ENCODE measurements around the gene TMEM51.
A peak's percentile ranks its signal among the peaks of the same experiment; 100 is the strongest.

The TMEM51 gene

DNA sequence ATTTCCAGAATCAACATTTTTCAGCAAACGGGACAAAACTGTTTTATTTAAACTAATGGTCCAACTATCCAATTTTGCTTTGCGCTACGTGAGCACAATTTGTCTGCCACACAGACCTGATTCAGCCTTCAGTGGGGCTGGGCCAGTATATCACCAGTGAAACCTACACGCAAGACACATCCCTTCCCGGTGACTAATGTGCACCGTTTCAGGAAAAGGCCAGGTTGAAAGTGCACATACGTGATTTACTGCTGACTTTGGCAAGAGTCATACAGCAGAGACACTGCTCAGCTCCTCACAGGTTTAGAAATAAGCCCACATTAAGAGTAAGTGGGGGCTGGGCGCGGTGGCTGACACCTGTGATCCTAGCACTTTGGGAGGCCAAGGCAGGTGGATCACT, 5.1 kb upstream of the TMEM51 start:
- H3K9me3 ChIP-seq (ENCODE audit: insufficient read depth, low read depth, low read length), result no peaks in the 10 kb centered on the region
- H3K9ac ChIP-seq (ENCODE audit: low read depth, low read length), result no peak overlapping the region
- no peak overlapping the region for H3K4me3 ChIP-seq (ENCODE audit: low read length)
- H3K27ac ChIP-seq (ENCODE audit: low read length), result no peak overlapping the region
- no peaks in the 10 kb centered on the region for H3K36me3 ChIP-seq (ENCODE audit: insufficient read depth, low read depth, low read length)
- peaks cover 35% of the 10 kb centered on the region for H3K27me3 ChIP-seq (ENCODE audit: insufficient read depth, low read length)
- H3K4me1 ChIP-seq (ENCODE audit: insufficient read depth, low read length), result no peaks in the 10 kb centered on the region; the same call in 1 of the 2 replicates

DNA sequence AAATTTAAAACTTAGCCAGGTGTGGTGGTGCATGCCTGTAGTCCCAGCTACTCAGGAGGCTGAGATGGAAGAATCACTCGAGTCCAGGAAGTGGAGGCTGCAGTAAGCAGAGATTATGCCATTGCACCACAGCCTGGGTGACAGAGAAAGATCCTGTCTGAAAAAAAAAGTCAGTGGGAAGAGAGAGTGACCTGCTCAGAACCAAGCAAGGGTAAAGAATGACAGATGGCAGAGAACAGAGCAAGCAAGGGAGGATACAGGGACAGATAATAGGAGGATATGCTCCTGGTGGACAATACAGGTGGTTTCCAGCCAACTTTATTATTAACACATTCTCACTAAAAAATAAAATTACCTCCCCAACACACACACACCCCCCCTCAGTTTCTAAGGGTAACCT, 4.6 kb upstream of the TMEM51 start:
- H3K9me3 ChIP-seq (ENCODE audit: insufficient read depth, low read depth, low read length), result no peaks in the 10 kb centered on the region
- no peaks in the 10 kb centered on the region for H3K36me3 ChIP-seq (ENCODE audit: insufficient read depth, low read depth, low read length)
- no peak overlapping the region for H3K9ac ChIP-seq (ENCODE audit: low read depth, low read length)
- H3K27me3 ChIP-seq (ENCODE audit: insufficient read depth, low read length), result peaks cover 36% of the 10 kb centered on the region
- H3K27ac ChIP-seq (ENCODE audit: low read length), result no peak overlapping the region
- no peaks in the 10 kb centered on the region; the same call in 1 of the 2 replicates for H3K4me1 ChIP-seq (ENCODE audit: insufficient read depth, low read length)
- no peak overlapping the region for H3K4me3 ChIP-seq (ENCODE audit: low read length)

GRCh38 chr1:15150376-15150775, 3.2 kb upstream of the TMEM51 start:
- no peaks in the 10 kb centered on the region for H3K36me3 ChIP-seq (ENCODE audit: insufficient read depth, low read depth, low read length)
- no peak overlapping the region for H3K9ac ChIP-seq (ENCODE audit: low read depth, low read length)
- no peak overlapping the region for H3K4me3 ChIP-seq (ENCODE audit: low read length)
- peaks cover 2% of the 10 kb centered on the region; the same call in 1 of the 2 replicates for H3K4me1 ChIP-seq (ENCODE audit: insufficient read depth, low read length)
- H3K27me3 ChIP-seq (ENCODE audit: insufficient read depth, low read length), result peaks cover 49% of the 10 kb centered on the region
- no peak overlapping the region for H3K27ac ChIP-seq (ENCODE audit: low read length)
- no peaks in the 10 kb centered on the region for H3K9me3 ChIP-seq (ENCODE audit: insufficient read depth, low read depth, low read length)

DNA sequence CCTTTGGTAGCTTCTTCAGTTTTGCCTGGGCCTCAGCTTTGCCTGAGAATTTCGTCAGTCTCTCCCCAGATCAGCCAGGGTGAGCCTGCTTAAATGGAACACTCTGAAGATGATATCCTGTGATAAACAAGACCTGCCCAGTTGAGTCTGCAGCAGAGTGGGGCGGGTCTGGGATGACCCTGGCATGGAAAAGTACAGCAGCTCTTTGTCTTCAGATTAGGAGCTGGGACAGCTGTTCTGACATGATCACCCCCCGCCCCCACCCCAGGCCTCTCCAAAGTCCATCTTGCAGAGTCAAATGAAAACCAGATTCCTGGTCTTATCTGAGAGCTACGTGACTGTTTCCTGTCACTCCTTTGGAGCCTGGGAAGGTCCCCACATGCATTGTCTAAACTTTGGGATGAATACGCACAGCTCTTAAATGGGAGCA, 2.2 kb upstream of the TMEM51 start:
- Histone ChIP-seq H3K27ac (ENCODE audit: low read length) (no peak overlapping the region), H3K9ac (ENCODE audit: low read depth, low read length) (no peak overlapping the region), H3K4me3 (ENCODE audit: low read length) (no peak overlapping the region), H3K9me3 (ENCODE audit: insufficient read depth, low read depth, low read length) (no peaks in the 10 kb centered on the region), H3K36me3 (ENCODE audit: insufficient read depth, low read depth, low read length) (no peaks in the 10 kb centered on the region), H3K4me1 (ENCODE audit: insufficient read depth, low read length) (peaks cover 2% of the 10 kb centered on the region; the same call in 1 of the 2 replicates), H3K27me3 (ENCODE audit: insufficient read depth, low read length) (peaks cover 53% of the 10 kb centered on the region)

DNA sequence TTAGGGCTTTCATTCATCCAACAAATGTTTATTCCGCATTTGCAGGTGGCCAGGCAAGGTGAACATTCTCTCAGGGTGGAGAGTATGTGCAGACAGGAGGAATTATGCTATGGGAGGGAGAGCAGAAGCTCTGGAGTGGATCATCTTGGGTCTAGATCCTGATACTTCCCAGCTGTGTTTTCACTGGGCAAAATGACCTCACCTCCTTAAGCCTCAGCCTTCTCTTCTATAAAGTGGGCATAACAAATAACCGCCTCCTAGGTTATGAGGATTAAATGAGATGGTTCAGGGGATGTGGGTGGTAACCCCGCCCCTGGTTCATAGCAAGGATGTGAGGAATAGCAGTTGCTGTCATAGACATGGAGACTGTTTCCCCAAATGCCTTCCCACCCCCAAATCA, 1.7 kb upstream of the TMEM51 start:
- Histone ChIP-seq H3K4me3 (ENCODE audit: low read length) (peak overlapping the region; percentile 82), H3K9me3 (ENCODE audit: insufficient read depth, low read depth, low read length) (no peaks in the 10 kb centered on the region), H3K9ac (ENCODE audit: low read depth, low read length) (no peak overlapping the region), H3K36me3 (ENCODE audit: insufficient read depth, low read depth, low read length) (no peaks in the 10 kb centered on the region), H3K4me1 (ENCODE audit: insufficient read depth, low read length) (peaks cover 2% of the 10 kb centered on the region; the same call in 1 of the 2 replicates), H3K27me3 (ENCODE audit: insufficient read depth, low read length) (peaks cover 53% of the 10 kb centered on the region), H3K27ac (ENCODE audit: low read length) (no peak overlapping the region)

- H3K4me1 ChIP-seq (ENCODE audit: insufficient read depth, low read length), result peaks cover 2% of the 10 kb centered on the region; the same call in 1 of the 2 replicates
- peak overlapping the region; percentile 63; the same call in 1 of the 2 replicates for H3K9ac ChIP-seq (ENCODE audit: low read depth, low read length)
- H3K27me3 ChIP-seq (ENCODE audit: insufficient read depth, low read length), result peaks cover 53% of the 10 kb centered on the region
- H3K9me3 ChIP-seq (ENCODE audit: insufficient read depth, low read depth, low read length), result no peaks in the 10 kb centered on the region
- no peak overlapping the region for H3K27ac ChIP-seq (ENCODE audit: low read length)
- no peaks in the 10 kb centered on the region for H3K36me3 ChIP-seq (ENCODE audit: insufficient read depth, low read depth, low read length)
- H3K4me3 ChIP-seq (ENCODE audit: low read length), result peak overlapping the region; percentile 82
Measured at GRCh38 chr1:15152318-15153183, 996 bp upstream of the TMEM51 start.

DNA sequence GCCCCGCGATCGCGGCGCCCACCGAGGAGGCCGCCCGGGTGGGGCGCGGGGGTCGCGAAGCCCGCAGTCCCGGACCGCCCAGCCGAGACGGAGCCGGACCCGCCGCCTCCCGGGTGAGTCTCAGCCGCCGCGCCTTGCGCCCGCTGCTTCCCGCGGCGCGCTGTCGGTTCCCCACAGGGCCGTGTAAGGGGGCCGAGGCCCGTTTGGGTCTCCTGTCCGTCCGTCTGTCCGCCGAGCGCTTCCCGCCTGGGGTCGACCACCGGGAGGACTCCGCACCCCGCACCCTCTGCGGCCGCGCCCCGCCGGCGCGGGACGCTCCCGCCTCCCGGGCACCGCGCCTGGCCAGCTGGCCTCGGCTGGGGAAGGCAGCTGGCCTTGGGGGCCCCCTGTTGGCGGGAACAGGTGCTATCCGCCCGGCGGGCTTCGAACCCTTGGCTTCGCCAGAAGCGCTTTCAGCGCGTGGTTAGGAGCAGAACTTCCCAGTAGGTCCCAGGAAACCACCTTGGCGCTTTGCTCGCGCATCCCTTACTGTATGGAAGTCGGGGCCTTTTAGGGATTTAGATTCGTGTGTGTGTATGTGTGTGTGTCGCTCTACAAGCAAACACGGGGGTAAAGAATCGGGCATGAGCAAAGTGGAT, 414 bp downstream of the TMEM51 start:
- H3K27ac ChIP-seq (ENCODE audit: low read length), result no peak overlapping the region
- H3K4me1 ChIP-seq (ENCODE audit: insufficient read depth, low read length), result peaks cover 2% of the 10 kb centered on the region; the same call in 1 of the 2 replicates
- no peaks in the 10 kb centered on the region for H3K9me3 ChIP-seq (ENCODE audit: insufficient read depth, low read depth, low read length)
- H3K27me3 ChIP-seq (ENCODE audit: insufficient read depth, low read length), result peaks cover 53% of the 10 kb centered on the region
- peak overlapping the region; percentile 60; the same call in 1 of the 2 replicates for H3K9ac ChIP-seq (ENCODE audit: low read depth, low read length)
- no peaks in the 10 kb centered on the region for H3K36me3 ChIP-seq (ENCODE audit: insufficient read depth, low read depth, low read length)
- H3K4me3 ChIP-seq (ENCODE audit: low read length), result peak overlapping the region; percentile 82

GRCh38 chr1:15154480-15155036, 1.0 kb downstream of the TMEM51 start:
- no peak overlapping the region for H3K27ac ChIP-seq (ENCODE audit: low read length)

GRCh38 chr1:15155191-15155590, 1.6 kb downstream of the TMEM51 start:
- no peaks in the 10 kb centered on the region for H3K9me3 ChIP-seq (ENCODE audit: insufficient read depth, low read depth, low read length)
- no peaks in the 10 kb centered on the region for H3K36me3 ChIP-seq (ENCODE audit: insufficient read depth, low read depth, low read length)
- peaks cover 2% of the 10 kb centered on the region; the same call in 1 of the 2 replicates for H3K4me1 ChIP-seq (ENCODE audit: insufficient read depth, low read length)
- no peak overlapping the region for H3K27ac ChIP-seq (ENCODE audit: low read length)
- peak overlapping the region; percentile 82; the same call in 1 of the 2 replicates for H3K4me3 ChIP-seq (ENCODE audit: low read length)
- peaks cover 47% of the 10 kb centered on the region for H3K27me3 ChIP-seq (ENCODE audit: insufficient read depth, low read length)
- H3K9ac ChIP-seq (ENCODE audit: low read depth, low read length), result no peak overlapping the region

More at GRCh38 chr1:15154480-15155036, 1.0 kb downstream of the TMEM51 start:
- H3K27me3 ChIP-seq (ENCODE audit: insufficient read depth, low read length), result peaks cover 53% of the 10 kb centered on the region
- H3K4me3 ChIP-seq (ENCODE audit: low read length), result peak overlapping the region; percentile 82
- H3K9ac ChIP-seq (ENCODE audit: low read depth, low read length), result peak overlapping the region; percentile 60; the same call in 1 of the 2 replicates
- no peaks in the 10 kb centered on the region for H3K36me3 ChIP-seq (ENCODE audit: insufficient read depth, low read depth, low read length)
- H3K4me1 ChIP-seq (ENCODE audit: insufficient read depth, low read length), result peaks cover 2% of the 10 kb centered on the region; the same call in 1 of the 2 replicates
- no peaks in the 10 kb centered on the region for H3K9me3 ChIP-seq (ENCODE audit: insufficient read depth, low read depth, low read length)

GRCh38 chr1:15155888-15156741, 2.6 kb downstream of the TMEM51 start:
- Histone ChIP-seq H3K27me3 (ENCODE audit: insufficient read depth, low read length) (peaks cover 38% of the 10 kb centered on the region), H3K9ac (ENCODE audit: low read depth, low read length) (no peak overlapping the region)

More at GRCh38 chr1:15155888-15156741, 2.6 kb downstream of the TMEM51 start:
- no peak overlapping the region for H3K27ac ChIP-seq (ENCODE audit: low read length)
- H3K36me3 ChIP-seq (ENCODE audit: insufficient read depth, low read depth, low read length), result no peaks in the 10 kb centered on the region
- no peak overlapping the region; the same call in 1 of the 2 replicates for H3K4me3 ChIP-seq (ENCODE audit: low read length)
- no peaks in the 10 kb centered on the region for H3K9me3 ChIP-seq (ENCODE audit: insufficient read depth, low read depth, low read length)
- H3K4me1 ChIP-seq (ENCODE audit: insufficient read depth, low read length), result peaks cover 2% of the 10 kb centered on the region; the same call in 1 of the 2 replicates
